Measurements from ENCODE around the gene HIP1. TPM values are rescaled to one million over a fixed set of nuclear protein-coding genes. Genes with fewer than 3 reads are reported as not detected.
A peak's percentile ranks its signal among the peaks of the same experiment; 100 is the strongest.
"Not testable (repeated sequence)": the region's sequence is repeated elsewhere in the genome, so short reads cannot be mapped to it uniquely, and the experiment has no call there.

HIP1 gene
- total and polyA plus RNA-seq, 2 of the 13 experiments (the other 11 are each of a cell fraction or from before 2014, with no cell fraction given) = 4.5 to 6.2 TPM

DNA sequence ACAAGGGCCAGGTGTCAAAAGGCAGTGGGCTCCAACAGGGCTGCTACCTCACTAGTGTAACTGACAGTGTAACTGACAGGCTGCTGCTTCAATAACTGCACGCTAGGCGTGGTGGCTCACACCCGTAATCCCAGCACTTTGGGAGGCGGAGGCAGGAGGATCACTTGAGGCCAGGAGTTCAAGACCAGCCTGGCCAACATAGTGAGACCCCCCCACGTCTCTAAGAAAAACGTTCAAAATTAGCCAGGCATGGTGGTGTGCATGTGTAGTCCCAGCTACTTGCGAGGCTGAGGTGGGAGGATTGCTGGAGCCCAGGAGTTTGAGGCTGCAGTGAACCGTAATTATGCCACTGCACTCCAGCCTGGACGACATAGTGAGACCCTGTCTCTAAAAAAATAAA, 16.8 kb downstream of the HIP1 start:
- H3K36me3 ChIP-seq (replicated peaks in 1 of 2; ENCODE audit: control insufficient read depth in 1 of 2, insufficient read depth in 2 of 2, low read length in 2 of 2); ATAC-seq; H3K9me3 ChIP-seq (ENCODE audit: low read length); BruUV-seq (replicated peaks); DNase-seq (ENCODE audit: low spot score); H3K27ac ChIP-seq (ENCODE audit: extremely low read length, insufficient read depth, low read length); H3K79me2 ChIP-seq (ENCODE audit: insufficient read depth, low read length); CTCF ChIA-PET (ENCODE audit: low intra/inter-chr PET ratio, low total read pairs); H2AFZ ChIP-seq (ENCODE audit: low read length); POLR2A ChIA-PET; H3K27me3 ChIP-seq (ENCODE audit: control insufficient read depth in 1 of 2, insufficient read depth in 2 of 2, low read length in 2 of 2); H3K9ac ChIP-seq (ENCODE audit: insufficient read depth, low read depth, low read length); in situ Hi-C loops (cut with HindIII; ENCODE audit: extremely low pct_ligation_motif_present, low pct_unique_long_range_greater_than_20kb); H3K4me2 ChIP-seq (ENCODE audit: low read depth, low read length); H3K4me3 ChIP-seq (replicated peaks in 1 of 3; ENCODE audit: insufficient read depth in 1 of 3, low read depth in 2 of 3, low read length in 3 of 3); intact Hi-C loops (cut with micrococcal nuclease; ENCODE audit: unreplicated experiment); FAIRE-seq; H4K20me1 ChIP-seq (ENCODE audit: insufficient read depth, low read length): not testable (repeated sequence)
- 68% methylated on average over 7 of the region's 9 CpGs for WGBS (ENCODE audit: low lambda C conversion rate)
- peak; percentile 37; the same call in 1 of the 2 replicates for TF ChIP-seq ZNF121 (CRISPR knock-in tag; IDR thresholded peaks at IDR 0.05)
- H3K4me1 ChIP-seq (ENCODE audit: insufficient read depth, low read length) = peaks cover 34% of the 10 kb centered on the region

DNA sequence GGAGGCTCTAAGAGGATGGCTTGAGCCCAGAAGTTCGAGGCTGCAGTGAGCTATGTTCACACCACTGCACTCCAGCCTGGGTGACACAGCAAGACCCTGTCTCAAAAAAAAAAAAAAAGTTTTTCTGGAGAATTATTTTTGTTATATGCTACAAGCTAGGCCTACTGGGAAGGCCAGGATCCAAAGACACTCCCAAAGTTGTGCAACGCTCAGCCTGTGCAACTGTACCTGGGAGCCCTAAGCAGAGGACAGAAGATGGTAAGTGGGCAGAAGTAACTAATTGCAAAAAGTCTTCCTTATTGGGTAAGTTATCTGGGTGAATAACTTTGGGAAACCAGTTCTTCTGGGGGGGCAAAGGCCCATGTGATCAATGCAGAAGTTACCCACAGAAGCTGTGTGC, 17.3 kb downstream of the HIP1 start:
- Histone ChIP-seq H3K4me1 (ENCODE audit: insufficient read depth, low read length) (peaks cover 32% of the 10 kb centered on the region), H3K4me3 (replicated peaks in 1 of 3; ENCODE audit: insufficient read depth in 1 of 3, low read depth in 2 of 3, low read length in 3 of 3) (no peak overlapping the region), H3K36me3 (replicated peaks in 1 of 2; ENCODE audit: control insufficient read depth in 1 of 2, insufficient read depth in 2 of 2, low read length in 2 of 2) (no peaks in the 10 kb centered on the region), H3K27me3 (ENCODE audit: control insufficient read depth in 1 of 2, insufficient read depth in 2 of 2, low read length in 2 of 2) (no peaks in the 10 kb centered on the region), H3K27ac (ENCODE audit: extremely low read length, insufficient read depth, low read length) (no peak overlapping the region), H3K9ac (ENCODE audit: insufficient read depth, low read depth, low read length) (no peak overlapping the region), H2AFZ (ENCODE audit: low read length) (no peak overlapping the region), H3K4me2 (ENCODE audit: low read depth, low read length) (no peak overlapping the region), H3K79me2 (ENCODE audit: insufficient read depth, low read length) (no peaks in the 10 kb centered on the region), H3K9me3 (ENCODE audit: low read length) (no peaks in the 10 kb centered on the region), H4K20me1 (ENCODE audit: insufficient read depth, low read length) (no peaks in the 10 kb centered on the region; the same call in 1 of the 2 replicates)
- POLR2A ChIA-PET = no interaction called here
- WGBS (ENCODE audit: low lambda C conversion rate) = 37% methylated on average over 2 of the region's 2 CpGs
- CTCF ChIA-PET (ENCODE audit: low intra/inter-chr PET ratio, low total read pairs) = no interaction called here
- ATAC-seq (no peak), DNase-seq (ENCODE audit: low spot score) (no peak), FAIRE-seq (no peak)
- intact Hi-C loops (cut with micrococcal nuclease; ENCODE audit: unreplicated experiment) = no loop called here
- in situ Hi-C loops (cut with HindIII; ENCODE audit: extremely low pct_ligation_motif_present, low pct_unique_long_range_greater_than_20kb) = no loop called here
- no TSS peak for BruUV-seq (replicated peaks)
- TF ChIP-seq, protein P1, sequence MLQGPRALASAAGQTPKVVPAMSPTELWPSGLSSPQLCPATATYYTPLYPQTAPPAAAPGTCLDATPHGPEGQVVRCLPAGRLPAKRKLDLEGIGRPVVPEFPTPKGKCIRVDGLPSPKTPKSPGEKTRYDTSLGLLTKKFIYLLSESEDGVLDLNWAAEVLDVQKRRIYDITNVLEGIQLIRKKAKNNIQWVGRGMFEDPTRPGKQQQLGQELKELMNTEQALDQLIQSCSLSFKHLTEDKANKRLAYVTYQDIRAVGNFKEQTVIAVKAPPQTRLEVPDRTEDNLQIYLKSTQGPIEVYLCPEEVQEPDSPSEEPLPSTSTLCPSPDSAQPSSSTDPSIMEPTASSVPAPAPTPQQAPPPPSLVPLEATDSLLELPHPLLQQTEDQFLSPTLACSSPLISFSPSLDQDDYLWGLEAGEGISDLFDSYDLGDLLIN (CRISPR knock-in tag; IDR thresholded peaks at IDR 0.05; ENCODE audit: borderline replicate concordance) = no peak
- TF ChIP-seq ZFY (CRISPR knock-in tag; IDR thresholded peaks at IDR 0.05) = no peak
- no peak for TF ChIP-seq PRPF4 (IDR thresholded peaks at IDR 0.05; ENCODE audit: low read depth, low read length, poor library complexity, severe bottlenecking)
- no peak for TF ChIP-seq GABPA (IDR thresholded peaks at IDR 0.05; ENCODE audit: low read depth, low read length)
- TF ChIP-seq GABPA (CRISPR knock-in tag; IDR thresholded peaks at IDR 0.05; ENCODE audit: low read depth) = no peak
- no peak for TF ChIP-seq KDM2A (CRISPR knock-in tag; IDR thresholded peaks at IDR 0.05; ENCODE audit: borderline replicate concordance, low read depth)
- TF ChIP-seq, protein P2, sequence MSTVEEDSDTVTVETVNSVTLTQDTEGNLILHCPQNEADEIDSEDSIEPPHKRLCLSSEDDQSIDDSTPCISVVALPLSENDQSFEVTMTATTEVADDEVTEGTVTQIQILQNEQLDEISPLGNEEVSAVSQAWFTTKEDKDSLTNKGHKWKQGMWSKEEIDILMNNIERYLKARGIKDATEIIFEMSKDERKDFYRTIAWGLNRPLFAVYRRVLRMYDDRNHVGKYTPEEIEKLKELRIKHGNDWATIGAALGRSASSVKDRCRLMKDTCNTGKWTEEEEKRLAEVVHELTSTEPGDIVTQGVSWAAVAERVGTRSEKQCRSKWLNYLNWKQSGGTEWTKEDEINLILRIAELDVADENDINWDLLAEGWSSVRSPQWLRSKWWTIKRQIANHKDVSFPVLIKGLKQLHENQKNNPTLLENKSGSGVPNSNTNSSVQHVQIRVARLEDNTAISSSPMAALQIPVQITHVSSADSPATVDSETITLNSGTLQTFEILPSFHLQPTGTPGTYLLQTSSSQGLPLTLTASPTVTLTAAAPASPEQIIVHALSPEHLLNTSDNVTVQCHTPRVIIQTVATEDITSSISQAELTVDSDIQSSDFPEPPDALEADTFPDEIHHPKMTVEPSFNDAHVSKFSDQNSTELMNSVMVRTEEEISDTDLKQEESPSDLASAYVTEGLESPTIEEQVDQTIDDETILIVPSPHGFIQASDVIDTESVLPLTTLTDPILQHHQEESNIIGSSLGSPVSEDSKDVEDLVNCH (CRISPR knock-in tag; IDR thresholded peaks at IDR 0.05) = no peak
- TF ChIP-seq, protein P3, sequence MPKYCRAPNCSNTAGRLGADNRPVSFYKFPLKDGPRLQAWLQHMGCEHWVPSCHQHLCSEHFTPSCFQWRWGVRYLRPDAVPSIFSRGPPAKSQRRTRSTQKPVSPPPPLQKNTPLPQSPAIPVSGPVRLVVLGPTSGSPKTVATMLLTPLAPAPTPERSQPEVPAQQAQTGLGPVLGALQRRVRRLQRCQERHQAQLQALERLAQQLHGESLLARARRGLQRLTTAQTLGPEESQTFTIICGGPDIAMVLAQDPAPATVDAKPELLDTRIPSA (CRISPR knock-in tag; IDR thresholded peaks at IDR 0.05; ENCODE audit: borderline replicate concordance) = no peak
- TF ChIP-seq KDM5B (CRISPR knock-in tag; IDR thresholded peaks at IDR 0.05; ENCODE audit: borderline replicate concordance) = no peak
- TF ChIP-seq NR2C2 (CRISPR knock-in tag; IDR thresholded peaks at IDR 0.05; ENCODE audit: borderline replicate concordance) = no peak
- TF ChIP-seq, protein P4, sequence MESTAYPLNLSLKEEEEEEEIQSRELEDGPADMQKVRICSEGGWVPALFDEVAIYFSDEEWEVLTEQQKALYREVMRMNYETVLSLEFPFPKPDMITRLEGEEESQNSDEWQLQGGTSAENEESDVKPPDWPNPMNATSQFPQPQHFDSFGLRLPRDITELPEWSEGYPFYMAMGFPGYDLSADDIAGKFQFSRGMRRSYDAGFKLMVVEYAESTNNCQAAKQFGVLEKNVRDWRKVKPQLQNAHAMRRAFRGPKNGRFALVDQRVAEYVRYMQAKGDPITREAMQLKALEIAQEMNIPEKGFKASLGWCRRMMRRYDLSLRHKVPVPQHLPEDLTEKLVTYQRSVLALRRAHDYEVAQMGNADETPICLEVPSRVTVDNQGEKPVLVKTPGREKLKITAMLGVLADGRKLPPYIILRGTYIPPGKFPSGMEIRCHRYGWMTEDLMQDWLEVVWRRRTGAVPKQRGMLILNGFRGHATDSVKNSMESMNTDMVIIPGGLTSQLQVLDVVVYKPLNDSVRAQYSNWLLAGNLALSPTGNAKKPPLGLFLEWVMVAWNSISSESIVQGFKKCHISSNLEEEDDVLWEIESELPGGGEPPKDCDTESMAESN (CRISPR knock-in tag; conservative IDR thresholded peaks at IDR 0.05) = no peak
- no peak for TF ChIP-seq SAFB2 (CRISPR knock-in tag; IDR thresholded peaks at IDR 0.05; ENCODE audit: borderline replicate concordance, low read depth)

Data from HepG2 (cell line).